ENCODE measurements around the gene DDX41. TPM values are rescaled to one million over a fixed set of nuclear protein-coding genes. Genes with fewer than 3 reads are reported as not detected.

The DDX41 gene
- total RNA-seq, 2 experiments from 2014 or later: 211 to 220 TPM

- no peaks in the 10 kb centered on the region for H3K36me3 Mint-ChIP-seq
- H3K4me3 Mint-ChIP-seq: no peak overlapping the region
- H3K9me3 Mint-ChIP-seq: no peaks in the 10 kb centered on the region
- peaks cover 26% of the 10 kb centered on the region for H3K4me1 Mint-ChIP-seq
- no peak for DNase-seq
- peaks cover 13% of the 10 kb centered on the region for H3K27me3 Mint-ChIP-seq
- H3K27ac Mint-ChIP-seq: no peak overlapping the region
These were observed 16.9 kb downstream of the DDX41 start for GRCh38 chr5:177499842-177500241.

- H3K4me1 Mint-ChIP-seq: peaks cover 31% of the 10 kb centered on the region
- peak overlapping the region; percentile 47 for H3K27ac Mint-ChIP-seq
- peak overlapping the region; percentile 79 for H3K4me3 Mint-ChIP-seq
- peaks cover 13% of the 10 kb centered on the region for H3K27me3 Mint-ChIP-seq
- no peaks in the 10 kb centered on the region for H3K9me3 Mint-ChIP-seq
- DNase-seq: peak; percentile 42
- H3K36me3 Mint-ChIP-seq: no peaks in the 10 kb centered on the region
These were observed 18.6 kb downstream of the DDX41 start for GRCh38 chr5:177498013-177498787.

GRCh38 chr5:177497292-177498012 is 19.3 kb downstream of the DDX41 start, which contains the start of gene PDLIM7:
Gene PDLIM7 (minus strand): TSS chr5:177497604. CDS start chr5:177496512, 1,092 bp downstream.
- peak within 1 kb of the TSS; percentile 79 for H3K4me3 Mint-ChIP-seq
- H3K4me1 Mint-ChIP-seq: peaks cover 31% of the 10 kb centered on the region
- peak within 1 kb of the TSS; percentile 47 for H3K27ac Mint-ChIP-seq
- H3K27me3 Mint-ChIP-seq: peaks cover 13% of the 10 kb centered on the region
- H3K36me3 Mint-ChIP-seq: no peaks in the 10 kb centered on the region
- no peaks in the 10 kb centered on the region for H3K9me3 Mint-ChIP-seq
- DNase-seq: peak; percentile 95

- H3K4me1 Mint-ChIP-seq: peaks cover 26% of the 10 kb centered on the region
- DNase-seq: peak; percentile 40
- H3K4me3 Mint-ChIP-seq: peak overlapping the region; percentile 79
These were observed 20.0 kb downstream of the DDX41 start for GRCh38 chr5:177496727-177497291.

GRCh38 chr5:177496070-177496726 is 20.6 kb downstream of the DDX41 start:
- H3K9me3 Mint-ChIP-seq: no peaks in the 10 kb centered on the region
- DNase-seq: no peak
- H3K4me3 Mint-ChIP-seq: peak overlapping the region; percentile 79
- peaks cover 26% of the 10 kb centered on the region for H3K4me1 Mint-ChIP-seq
- H3K27ac Mint-ChIP-seq: no peak overlapping the region
- peaks cover 13% of the 10 kb centered on the region for H3K27me3 Mint-ChIP-seq
- peaks cover 3% of the 10 kb centered on the region for H3K36me3 Mint-ChIP-seq

More at GRCh38 chr5:177496727-177497291, 20.0 kb downstream of the DDX41 start:
- Mint-ChIP-seq H3K27me3 (peaks cover 13% of the 10 kb centered on the region), H3K9me3 (no peaks in the 10 kb centered on the region), H3K36me3 (peaks cover 2% of the 10 kb centered on the region), H3K27ac (no peak overlapping the region)

GRCh38 chr5:177495243-177496060 is 21.3 kb downstream of the DDX41 start:
- Mint-ChIP-seq H3K27ac (no peak overlapping the region), H3K4me1 (peaks cover 26% of the 10 kb centered on the region), H3K36me3 (peaks cover 7% of the 10 kb centered on the region), H3K27me3 (peaks cover 12% of the 10 kb centered on the region), H3K9me3 (no peaks in the 10 kb centered on the region), H3K4me3 (peak overlapping the region; percentile 79)
- DNase-seq: no peak

- DNase-seq: no peak
- H3K9me3 Mint-ChIP-seq: no peaks in the 10 kb centered on the region
- peaks cover 26% of the 10 kb centered on the region for H3K4me1 Mint-ChIP-seq
- peaks cover 10% of the 10 kb centered on the region for H3K27me3 Mint-ChIP-seq
- H3K27ac Mint-ChIP-seq: peak overlapping the region; percentile 75
- peaks cover 9% of the 10 kb centered on the region for H3K36me3 Mint-ChIP-seq
- no peak overlapping the region for H3K4me3 Mint-ChIP-seq
These were observed 22.2 kb downstream of the DDX41 start for GRCh38 chr5:177494346-177495195.

- Mint-ChIP-seq H3K27ac (peak overlapping the region; percentile 75), H3K9me3 (no peaks in the 10 kb centered on the region), H3K4me3 (no peak overlapping the region), H3K27me3 (peaks cover 8% of the 10 kb centered on the region), H3K4me1 (peaks cover 26% of the 10 kb centered on the region), H3K36me3 (peaks cover 11% of the 10 kb centered on the region)
- DNase-seq: no peak
These were observed 22.9 kb downstream of the DDX41 start for GRCh38 chr5:177493795-177494345.

- Mint-ChIP-seq H3K9me3 (no peaks in the 10 kb centered on the region), H3K27ac (no peak overlapping the region), H3K4me3 (no peak overlapping the region), H3K36me3 (peaks cover 11% of the 10 kb centered on the region), H3K27me3 (no peaks in the 10 kb centered on the region), H3K4me1 (peaks cover 17% of the 10 kb centered on the region)
- no peak for DNase-seq
These were observed 23.9 kb downstream of the DDX41 start for GRCh38 chr5:177492841-177493240.

GRCh38 chr5:177491983-177492746 is 24.6 kb downstream of the DDX41 start:
- peaks cover 16% of the 10 kb centered on the region for H3K4me1 Mint-ChIP-seq
- H3K4me3 Mint-ChIP-seq: no peak overlapping the region
- peaks cover 15% of the 10 kb centered on the region for H3K36me3 Mint-ChIP-seq
- H3K27ac Mint-ChIP-seq: no peak overlapping the region
- H3K9me3 Mint-ChIP-seq: no peaks in the 10 kb centered on the region
- H3K27me3 Mint-ChIP-seq: no peaks in the 10 kb centered on the region
- DNase-seq: no peak

GRCh38 chr5:177491429-177491945 is 25.3 kb downstream of the DDX41 start:
- Mint-ChIP-seq H3K4me1 (peaks cover 16% of the 10 kb centered on the region), H3K27me3 (no peaks in the 10 kb centered on the region), H3K27ac (no peak overlapping the region), H3K4me3 (no peak overlapping the region), H3K9me3 (no peaks in the 10 kb centered on the region), H3K36me3 (peaks cover 17% of the 10 kb centered on the region)
- peak; percentile 58 for DNase-seq

- H3K9me3 Mint-ChIP-seq: no peaks in the 10 kb centered on the region
- H3K27ac Mint-ChIP-seq: no peak overlapping the region
- peaks cover 12% of the 10 kb centered on the region for H3K4me1 Mint-ChIP-seq
- H3K27me3 Mint-ChIP-seq: no peaks in the 10 kb centered on the region
- no peak overlapping the region for H3K4me3 Mint-ChIP-seq
- no peak for DNase-seq
- peaks cover 20% of the 10 kb centered on the region for H3K36me3 Mint-ChIP-seq
These were observed 25.8 kb downstream of the DDX41 start for GRCh38 chr5:177490992-177491391.
